Heart right ventricle (tissue), 16 donors: Measurements from ENCODE around the gene CNDP2. TPM values are rescaled to one million over a fixed set of nuclear protein-coding genes. Genes with fewer than 3 reads are reported as not detected.

Experiments
- ATAC-seq, 8 donors: fragments of 200-7000 bp; cut with Tn5 transposase; one replicate each; pipeline ENCODE4 v1.9.1; 2020; ENCODE audit warnings: mild to moderate bottlenecking in 8 of 8, moderate library complexity in 8 of 8, moderate number of reproducible peaks in 1 of 8
- DNase-seq, 2 donors: peaks; one replicate each; pipeline ENCODE4 v3.0.0-alpha.2; 2020
- H3K27ac ChIP-seq, 10 donors: fragments of 200-600 bp; sonication (generic) in 2 of 10; one replicate each; pipeline versions ENCODE4 v1.5.0 to v1.8.0; 2020 to 2022; ENCODE audit warnings: mild to moderate bottlenecking in 3 of 10
- H3K27me3 ChIP-seq, 7 donors: fragments of 200-600 bp; one replicate each; pipeline ENCODE4 v1.8.0; 2021 to 2022; ENCODE audit warnings: mild to moderate bottlenecking in 2 of 7
- H3K36me3 ChIP-seq, 9 donors: fragments of 200-600 bp; sonication (generic) in 1 of 9; one replicate each; pipeline versions ENCODE4 v1.5.0 to v1.8.0; 2020 to 2022; ENCODE audit warnings: mild to moderate bottlenecking in 2 of 9
- H3K4me1 ChIP-seq, 9 donors: fragments of 200-600 bp; sonication (generic) in 1 of 9; one replicate each; pipeline versions ENCODE4 v1.5.0 to v1.8.0; 2020 to 2022; ENCODE audit warnings: mild to moderate bottlenecking in 4 of 9
- H3K4me3 ChIP-seq, 10 donors: fragments of 200-600 bp; sonication (generic) in 2 of 10; one replicate each; pipeline versions ENCODE4 v1.5.0 to v1.8.0; 2020 to 2022; ENCODE audit warnings: mild to moderate bottlenecking in 7 of 10, moderate library complexity in 2 of 10
- H3K9me3 ChIP-seq, 11 donors: fragments of 200-600 bp in 10 of 11; sonication (generic) in 2 of 11; one replicate each; pipeline versions ENCODE4 v1.5.0 to v1.8.0; 2013 to 2022; ENCODE audit warnings: mild to moderate bottlenecking in 2 of 11, control low read depth in 1 of 11, moderate library complexity in 1 of 11
- CTCF ChIP-seq, 9 donors: fragments of 200-600 bp; sonication (generic) in 2 of 9; IDR thresholded peaks; one replicate each; pipeline versions ENCODE4 v1.5.0 to v1.8.0; 2021 to 2022; ENCODE audit warnings: antibody characterized with exemption in 9 of 9, mild to moderate bottlenecking in 5 of 9, moderate library complexity in 1 of 9
- WGBS, 2 donors: extraction: QIAGEN DNeasy Blood & Tissue Kit; methylation state at CpG; one replicate each; pipeline ENCODE4 v1.1.7; 2013; ENCODE audit warnings: inconsistent platforms in 1 of 2; 5-methylcytosine and 5-hydroxymethylcytosine counted together
- intact Hi-C, 10 donors: fragments of 100-400 bp; cut with DNase I; formaldehyde crosslinking; loops; one replicate each; pipeline versions ENCODE4 v1.11.1 to v1.14.2; 2022
- polyA plus RNA-seq, 2 donors: library from polyadenylated mRNA; stranded (reverse); fragments of 200-250 nt; gene quantifications; one replicate each; pipeline ENCODE4 v1.2.3, GENCODE V29; 2013
- total RNA-seq, 10 donors: library from RNA; stranded (reverse); fragmentation: NEBNext Ultra II Directional in 3 of 10; extraction: Animal tissue kit (Norgen Biotek cat#: 25700) in 3 of 10; gene quantifications; one replicate each; pipeline versions ENCODE4 v1.2.1 to v1.2.4, GENCODE V29; 2021 to 2023
- donor health status: Arrhythmogenic right ventricular cardiomyopathy.
- donor health status: ischemic (EF 13 %, LVEDD 7.1; RV severe dilation, severe dysfunction).
- donor health status: healthy with polysubstance abuse.
- donor health status: DM: no; HTN: yes; CAD: no.
- donor health status: DM: no; HTN: no; CAD: no.
- donor health status: ischemic (EF 25% LVEDD 6.9; RV normal size, moderate dysfunction).
- donor health status: ischemic (EF 25% LVEDD 5.7; RV mildly dilated, moderate dysfunction).
- donor health status: healthy.
- donor health status: DM: yes; HTN: yes; CAD: no.
- donor health status: Ischemic cardiomyopathy.
- donor health status: ischemic (EF 35%, LVEDD 5.7; RV mildly dilated, moderate dysfunction).
- donor health status: nonischemic (EF 11% LVEDD 7.7; RV severe dilation, severe dysfunction).
- donor health status: DM: yes; HTN: yes; CAD: no.
- donor health status: PGD.
- donor health status: ischemic (EF 29% LVEDD 5.4; RV normal size, mild dysfunction).
- donor health status: nonischemic (EF 23%, LVEDD 6.1; RV moderate dilation, normal function).

Gene CNDP2
- total and polyA plus RNA-seq, 12 donors: 48.9 to 117 (median 73.2) TPM

- peak overlapping the region; percentile 61 to 99 (median 87) for H3K4me3 ChIP-seq
- H3K9me3 ChIP-seq: peaks cover 0 to 5% (median 0%) of the 10 kb centered on the region in 11 donors
- peak overlapping the region; percentile 78 to 98 (median 94) for H3K27ac ChIP-seq
- peaks cover 0 to 24% (median 10%) of the 10 kb centered on the region in 9 donors for H3K36me3 ChIP-seq
- intact Hi-C loops: loop anchor here in 7 of 10 donors (1.0 to 10.0 kb wide), 8 partner anchors 48 to 302 kb away; partner anchors contain the start of gene ZNF407 (in 2 of the 7)
- peaks cover 0 to 64% (median 33%) of the 10 kb centered on the region in 9 donors for H3K4me1 ChIP-seq
- WGBS, 2 donors: 3 to 4% methylated on average over 38 to 48 of the region's 48 CpGs
- ATAC-seq (peak; percentile 25 to 78 (median 39)), DNase-seq (peak; percentile 67 to 76)
- TF ChIP-seq CTCF (IDR thresholded peaks at IDR 0.05): peak in 3 of 9 donors; percentile 20 to 39 (median 29)
- H3K27me3 ChIP-seq: no peaks in the 10 kb centered on the region
Measured at GRCh38 chr18:74496508-74497323, 553 bp downstream of the CNDP2 start.

GRCh38 chr18:74497324-74497676, 1.1 kb downstream of the CNDP2 start:
- ATAC-seq (no peak), DNase-seq (no peak)
- WGBS, 2 donors: 95% methylated on average over 8 of the region's 8 CpGs
- Histone ChIP-seq H3K4me3 (peak overlapping the region in 8 of 10 donors; percentile 77 to 99 (median 89)), H3K27me3 (no peaks in the 10 kb centered on the region), H3K27ac (peak overlapping the region in 9 of 10 donors; percentile 90 to 98 (median 95)), H3K9me3 (peaks cover 0 to 1% (median 0%) of the 10 kb centered on the region in 11 donors), H3K36me3 (peaks cover 0 to 30% (median 16%) of the 10 kb centered on the region in 9 donors), H3K4me1 (peaks cover 0 to 70% (median 33%) of the 10 kb centered on the region in 9 donors)
- TF ChIP-seq CTCF (IDR thresholded peaks at IDR 0.05): no peak
- intact Hi-C loops: loop anchor here in 7 of 10 donors (2.0 to 10.0 kb wide), 6 partner anchors 48 to 302 kb away; partner anchors contain the start of gene ZNF407 (in 2 of the 7)

- peaks cover 0 to 72% (median 33%) of the 10 kb centered on the region in 9 donors for H3K4me1 ChIP-seq
- TF ChIP-seq CTCF (IDR thresholded peaks at IDR 0.05): no peak
- peak overlapping the region in 2 of 10 donors; percentile 84 to 98 for H3K27ac ChIP-seq
Measured at GRCh38 chr18:74497778-74498177, 1.6 kb downstream of the CNDP2 start.

More at GRCh38 chr18:74497778-74498177, 1.6 kb downstream of the CNDP2 start:
- DNase-seq (no peak), ATAC-seq (no peak)
- H3K4me3 ChIP-seq: no peak overlapping the region
- H3K27me3 ChIP-seq: no peaks in the 10 kb centered on the region
- no peaks in the 10 kb centered on the region for H3K9me3 ChIP-seq
- intact Hi-C loops: loop anchor here in 7 of 10 donors (2.0 to 10.0 kb wide), 6 partner anchors 47 to 303 kb away; partner anchors contain the start of gene ZNF407 (in 2 of the 7)
- 79 to 81% methylated on average over 3 of the region's 3 CpGs for WGBS, 2 donors
- H3K36me3 ChIP-seq: peaks cover 0 to 34% (median 19%) of the 10 kb centered on the region in 9 donors
